B cell (primary cell): ENCODE measurements around the gene RPL18. TPM values are rescaled to one million over a fixed set of nuclear protein-coding genes. Genes with fewer than 3 reads are reported as not detected.

Experiments
- ATAC-seq: fragments of 200-7000 bp; cut with Tn5 transposase; one replicate; pipeline ENCODE4 v1.10.0; 2021; ENCODE audit warnings: low read depth, mild to moderate bottlenecking, moderate number of reproducible peaks, moderate library complexity
- CTCF ChIA-PET: fragments of 350-600 bp; sonication (Branson Sonifier 250); formaldehyde crosslinking; loops from one replicate; lab custom pipeline; 2021; ENCODE audit warnings: antibody characterized with exemption, inconsistent platforms; lab: Charles Lee
- POLR2A ChIA-PET: fragments of 350-600 bp; sonication (Branson Sonifier 250); formaldehyde crosslinking; loops from one replicate; lab custom pipeline; 2021; ENCODE audit warnings: antibody characterized with exemption; lab: Charles Lee
- DNase-seq: peaks from one replicate; pipeline ENCODE4 v3.0.0; 2013
- H2AFZ ChIP-seq: 2 replicates; pipeline ENCODE4 v1.6.1; 2012; ENCODE audit warnings: mild to moderate bottlenecking, low read depth, low read length; ENCODE audit not compliant: insufficient read depth, poor library complexity, severe bottlenecking
- H3K27ac ChIP-seq, 2 donors: 1 replicate in 1 of 2; 2 replicates in 1 of 2; pipeline ENCODE4 v1.5.1; 2012 to 2013; ENCODE audit warnings: low read length in 2 of 2, mild to moderate bottlenecking in 2 of 2, moderate library complexity in 1 of 2
- H3K27me3 ChIP-seq, 4 experiments: fragments of 200-600 bp in 1 of 4; sonication (generic) in 1 of 4; replicated peaks in 1 of 4; 1 replicate in 2 of 4; 2 replicates in 2 of 4; pipeline versions ENCODE4 v1.6.1 to v1.7.0; 2013 to 2016; ENCODE audit warnings: low read length in 3 of 4, mild to moderate bottlenecking in 2 of 4, mixed read lengths in 1 of 4, moderate library complexity in 1 of 4; ENCODE audit not compliant: insufficient read depth in 4 of 4, control insufficient read depth in 3 of 4; ENCODE audit errors: control extremely low read depth in 1 of 4
- H3K36me3 ChIP-seq, 2 experiments: replicated peaks in 1 of 2; 1 replicate in 1 of 2; 2 replicates in 1 of 2; pipeline versions ENCODE4 v1.6.1 to v1.7.1; 2013; ENCODE audit warnings: low read length in 1 of 2; ENCODE audit not compliant: insufficient read depth in 2 of 2, control insufficient read depth in 1 of 2; ENCODE audit errors: control extremely low read depth in 1 of 2, extremely low read depth in 1 of 2
- H3K4me1 ChIP-seq, 2 donors: fragments of 200-600 bp in 1 of 2; sonication (generic) in 1 of 2; 1 replicate in 1 of 2; 2 replicates in 1 of 2; pipeline versions ENCODE4 v1.5.1 to v1.6.1; 2013 to 2017; ENCODE audit warnings: low read length in 2 of 2; ENCODE audit not compliant: control insufficient read depth in 2 of 2, insufficient read depth in 2 of 2
- H3K4me2 ChIP-seq: replicated peaks from 2 replicates; pipeline ENCODE3; 2012; ENCODE audit warnings: mild to moderate bottlenecking, low read depth, low read length; ENCODE audit not compliant: poor library complexity, severe bottlenecking
- H3K4me3 ChIP-seq, 5 experiments: fragments of 200-600 bp in 1 of 5; sonication (generic) in 1 of 5; 1 replicate in 3 of 5; 2 replicates in 2 of 5; pipeline versions ENCODE4 v1.5.1 to v1.7.0; 2011 to 2016; ENCODE audit warnings: low read length in 4 of 5, mild to moderate bottlenecking in 4 of 5, low read depth in 2 of 5, control low read depth in 1 of 5, moderate library complexity in 1 of 5; ENCODE audit not compliant: insufficient read depth in 1 of 5; ENCODE audit errors: control extremely low read depth in 1 of 5, extremely low read depth in 1 of 5
- H3K79me2 ChIP-seq: fragments of 200-600 bp; sonication (generic); one replicate; pipeline ENCODE4 v1.6.0; 2016; ENCODE audit warnings: low read length; ENCODE audit not compliant: control insufficient read depth, insufficient read depth
- H3K9ac ChIP-seq: fragments of 200-600 bp; sonication (generic); 2 replicates; pipeline ENCODE4 v1.6.1; 2017; ENCODE audit warnings: mild to moderate bottlenecking, low read length, moderate library complexity
- H3K9me3 ChIP-seq, 3 donors: one replicate each; pipeline versions ENCODE4 v1.6.1 to v1.7.1; 2013; ENCODE audit warnings: low read length in 2 of 3; ENCODE audit not compliant: control insufficient read depth in 2 of 3, insufficient read depth in 1 of 3; ENCODE audit errors: control extremely low read depth in 1 of 3
- H4K20me1 ChIP-seq: 2 replicates; pipeline ENCODE4 v1.6.0; 2012; ENCODE audit warnings: mild to moderate bottlenecking, low read length; ENCODE audit not compliant: insufficient read depth, control insufficient read depth, poor library complexity, severe bottlenecking
- H3K27ac Mint-ChIP-seq: one replicate; pipeline ENCODE4 v1.8.0; 2021; ENCODE audit warnings: mixed read lengths
- H3K27me3 Mint-ChIP-seq: one replicate; pipeline ENCODE4 v1.8.0; 2021; ENCODE audit warnings: mixed read lengths
- H3K4me1 Mint-ChIP-seq: one replicate; pipeline ENCODE4 v1.8.0; 2021; ENCODE audit warnings: mixed read lengths
- H3K4me3 Mint-ChIP-seq: one replicate; pipeline ENCODE4 v1.8.0; 2021; ENCODE audit warnings: mixed read lengths
- H3K9me3 Mint-ChIP-seq: one replicate; pipeline ENCODE4 v1.8.0; 2022; ENCODE audit warnings: mixed read lengths; ENCODE audit not compliant: insufficient read depth
- EZH2 ChIP-seq: IDR thresholded peaks from 2 replicates; pipeline ENCODE4 v1.6.1; 2012; ENCODE audit warnings: borderline replicate concordance, low read depth, mild to moderate bottlenecking, moderate library complexity, low read length; ENCODE audit not compliant: insufficient read depth, poor library complexity, severe bottlenecking
- WGBS: methylation state at CpG from one replicate; pipeline ENCODE4 v1.1.5; 2013; ENCODE audit warnings: missing lambda C conversion rate; ENCODE audit not compliant: insufficient coverage; 5-methylcytosine and 5-hydroxymethylcytosine counted together
- intact Hi-C: fragments of 100-400 bp; cut with micrococcal nuclease; formaldehyde crosslinking; loops from one replicate; pipeline ENCODE4 v1.10.0; 2022
- polyA plus RNA-seq: library from polyadenylated mRNA; depleted of rRNA; stranded (reverse); fragments of >200 nt; gene quantifications from 2 replicates; pipeline ENCODE4 v1.2.3, GENCODE V29; 2012
- total RNA-seq, 2 donors: library from RNA; stranded (reverse); fragments of 120-200 nt in 1 of 2; gene quantifications; 1 replicate in 1 of 2; 2 replicates in 1 of 2; pipeline versions ENCODE4 v1.2.3 to v1.2.4, GENCODE V29; 2013 to 2022
- TF ChIP-seq, protein P1 (sequence below): fragments of 200-600 bp; IDR thresholded peaks from one replicate; pipeline ENCODE4 v1.8.0; 2022; ENCODE audit warnings: antibody characterized with exemption, mild to moderate bottlenecking

Gene RPL18
- total and polyA plus RNA-seq, 2 donors (not counting 1 experiment from before 2014, with no cell fraction given), result 2,248 to 4,393 TPM

GRCh38 chr19:48615231-48616040, 3.5 kb downstream of the RPL18 start:
- H3K4me1 ChIP-seq, result peaks cover 17 to 31% of the 10 kb centered on the region in 2 donors
- Mint-ChIP-seq H3K9me3 (no peaks in the 10 kb centered on the region), H3K27ac (no peak overlapping the region), H3K27me3 (no peaks in the 10 kb centered on the region), H3K4me1 (peaks cover 41% of the 10 kb centered on the region), H3K4me3 (no peak overlapping the region)
- no peak overlapping the region for H3K4me2 ChIP-seq
- no peak overlapping the region for H3K4me3 ChIP-seq
- intact Hi-C loops, result no loop called here
- no peaks in the 10 kb centered on the region for H3K27me3 ChIP-seq
- H2AFZ ChIP-seq, result no peak overlapping the region
- H3K9ac ChIP-seq, result no peak overlapping the region
- ATAC-seq (no peak), DNase-seq (no peak)
- POLR2A ChIA-PET, result no interaction called here
- CTCF ChIA-PET, result interaction anchor here (0.6 to 3.9 kb wide), 3 partner anchors 8 to 299 kb away, joined by 3 to 25 read pairs (median 4); partner anchors contain the start of gene SPACA4
- peaks cover 41% of the 10 kb centered on the region for H4K20me1 ChIP-seq
- peaks cover 17% of the 10 kb centered on the region for H3K79me2 ChIP-seq
- TF ChIP-seq EZH2, result no peak
- TF ChIP-seq, protein P1, sequence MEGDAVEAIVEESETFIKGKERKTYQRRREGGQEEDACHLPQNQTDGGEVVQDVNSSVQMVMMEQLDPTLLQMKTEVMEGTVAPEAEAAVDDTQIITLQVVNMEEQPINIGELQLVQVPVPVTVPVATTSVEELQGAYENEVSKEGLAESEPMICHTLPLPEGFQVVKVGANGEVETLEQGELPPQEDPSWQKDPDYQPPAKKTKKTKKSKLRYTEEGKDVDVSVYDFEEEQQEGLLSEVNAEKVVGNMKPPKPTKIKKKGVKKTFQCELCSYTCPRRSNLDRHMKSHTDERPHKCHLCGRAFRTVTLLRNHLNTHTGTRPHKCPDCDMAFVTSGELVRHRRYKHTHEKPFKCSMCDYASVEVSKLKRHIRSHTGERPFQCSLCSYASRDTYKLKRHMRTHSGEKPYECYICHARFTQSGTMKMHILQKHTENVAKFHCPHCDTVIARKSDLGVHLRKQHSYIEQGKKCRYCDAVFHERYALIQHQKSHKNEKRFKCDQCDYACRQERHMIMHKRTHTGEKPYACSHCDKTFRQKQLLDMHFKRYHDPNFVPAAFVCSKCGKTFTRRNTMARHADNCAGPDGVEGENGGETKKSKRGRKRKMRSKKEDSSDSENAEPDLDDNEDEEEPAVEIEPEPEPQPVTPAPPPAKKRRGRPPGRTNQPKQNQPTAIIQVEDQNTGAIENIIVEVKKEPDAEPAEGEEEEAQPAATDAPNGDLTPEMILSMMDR, result no peak
- H3K36me3 ChIP-seq, result peaks cover 0 to 35% of the 10 kb centered on the region in 2 experiments
- 95% methylated on average over 9 of the region's 19 CpGs for WGBS
- H3K9me3 ChIP-seq, result no peaks in the 10 kb centered on the region
- H3K27ac ChIP-seq, result no peak overlapping the region
